LNCAP (cell line): ENCODE measurements around the gene LRG1.

Experiments
- CTCF ChIP-seq: fragments of 450-650 bp; IDR thresholded peaks from 2 replicates; pipeline ENCODE4 v1.5.1; 2017; ENCODE audit warnings: mild to moderate bottlenecking

The LRG1 gene

GRCh38 chr19:4516939-4517300 is 22.9 kb downstream of the LRG1 start:
- TF ChIP-seq CTCF = no peak

GRCh38 chr19:4516199-4516938 is 23.5 kb downstream of the LRG1 start:
- no peak for TF ChIP-seq CTCF

GRCh38 chr19:4515732-4516131 is 24.1 kb downstream of the LRG1 start:
- TF ChIP-seq CTCF = no peak

GRCh38 chr19:4513248-4513647 is 26.6 kb downstream of the LRG1 start:
- TF ChIP-seq CTCF = no peak

GRCh38 chr19:4512070-4512469 is 27.8 kb downstream of the LRG1 start:
- TF ChIP-seq CTCF = no peak

- no peak for TF ChIP-seq CTCF
These were observed 28.4 kb downstream of the LRG1 start for GRCh38 chr19:4511300-4512054.

GRCh38 chr19:4510435-4511255 is 29.2 kb downstream of the LRG1 start:
- no peak for TF ChIP-seq CTCF
